Measurements from ENCODE around the gene COPS3. TPM values are rescaled to one million over a fixed set of nuclear protein-coding genes. Genes with fewer than 3 reads are reported as not detected.
A peak's percentile ranks its signal among the peaks of the same experiment; 100 is the strongest.

Gene COPS3
- total and polyA plus RNA-seq, 2 experiments from 2014 or later: 108 to 121 TPM

DNA sequence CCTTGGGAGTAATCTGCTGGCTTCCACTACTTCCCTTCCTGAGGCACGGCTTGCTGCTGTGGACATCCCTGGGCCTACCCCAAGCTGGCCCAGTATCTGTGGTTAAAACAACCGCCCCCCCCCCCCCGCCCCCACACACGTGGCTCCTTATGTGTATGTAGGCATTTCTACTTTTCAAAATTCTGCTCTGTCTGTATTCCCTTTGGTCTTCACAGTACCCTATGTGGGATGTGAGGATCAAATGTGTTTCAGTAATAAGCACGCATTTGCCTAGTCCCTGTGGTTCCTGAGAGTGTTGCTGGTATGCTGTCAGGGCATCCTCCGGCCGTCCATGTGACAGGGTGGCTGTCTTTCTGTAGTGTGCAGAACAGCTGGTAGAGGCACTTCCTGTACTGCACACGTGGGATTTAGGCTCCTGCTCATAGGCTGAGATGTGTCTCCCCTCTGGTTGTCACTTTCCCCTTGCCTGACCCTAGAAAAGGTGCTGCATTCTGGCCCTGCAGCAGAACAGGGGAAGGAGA lies 24.3 kb upstream of the COPS3 start:
- no peak for DNase-seq (ENCODE audit: low spot score)
- no peaks in the 10 kb centered on the region for H3K36me3 ChIP-seq (ENCODE audit: insufficient read depth)
- H3K27me3 ChIP-seq (ENCODE audit: insufficient read depth): peaks cover 12% of the 10 kb centered on the region
- no peak overlapping the region for H3K4me3 ChIP-seq
- no peak overlapping the region for H3K27ac ChIP-seq (ENCODE audit: low read depth)
- Mint-ChIP-seq H3K4me3 (peak overlapping the region; percentile 42; the same call in 2 of the 3 replicates), H3K4me1 (peaks cover 23% of the 10 kb centered on the region), H3K36me3 (ENCODE audit: low read depth) (peaks cover 22% of the 10 kb centered on the region), H3K27ac (no peak overlapping the region), H3K9me3 (no peaks in the 10 kb centered on the region), H3K27me3 (ENCODE audit: insufficient read depth, low read depth, poor library complexity) (peaks cover 11% of the 10 kb centered on the region)
- no peaks in the 10 kb centered on the region; the same call in 1 of the 2 replicates for H3K79me2 ChIP-seq (replicated peaks; ENCODE audit: insufficient read depth)
- H3K4me2 ChIP-seq: no peak overlapping the region
- peaks cover 17% of the 10 kb centered on the region for H3K4me1 ChIP-seq (ENCODE audit: insufficient read depth)
- no peaks in the 10 kb centered on the region for H3K9me2 ChIP-seq (ENCODE audit: insufficient read depth)
- H3F3A ChIP-seq (replicated peaks; ENCODE audit: low read depth): peaks cover 6% of the 10 kb centered on the region
- no peak for ATAC-seq
- TF ChIP-seq, protein P1, sequence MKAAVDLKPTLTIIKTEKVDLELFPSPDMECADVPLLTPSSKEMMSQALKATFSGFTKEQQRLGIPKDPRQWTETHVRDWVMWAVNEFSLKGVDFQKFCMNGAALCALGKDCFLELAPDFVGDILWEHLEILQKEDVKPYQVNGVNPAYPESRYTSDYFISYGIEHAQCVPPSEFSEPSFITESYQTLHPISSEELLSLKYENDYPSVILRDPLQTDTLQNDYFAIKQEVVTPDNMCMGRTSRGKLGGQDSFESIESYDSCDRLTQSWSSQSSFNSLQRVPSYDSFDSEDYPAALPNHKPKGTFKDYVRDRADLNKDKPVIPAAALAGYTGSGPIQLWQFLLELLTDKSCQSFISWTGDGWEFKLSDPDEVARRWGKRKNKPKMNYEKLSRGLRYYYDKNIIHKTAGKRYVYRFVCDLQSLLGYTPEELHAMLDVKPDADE (IDR thresholded peaks at IDR 0.05): no peak
- TF ChIP-seq EZH2phosphoT487 (IDR thresholded peaks at IDR 0.05; ENCODE audit: unreplicated experiment): no peak
- TF ChIP-seq POLR2AphosphoS5 (IDR thresholded peaks at IDR 0.05; ENCODE audit: low read depth): no peak
- TF ChIP-seq ZNF114 (CRISPR knock-in tag; IDR thresholded peaks at IDR 0.05): no peak
- TF ChIP-seq, protein P2, sequence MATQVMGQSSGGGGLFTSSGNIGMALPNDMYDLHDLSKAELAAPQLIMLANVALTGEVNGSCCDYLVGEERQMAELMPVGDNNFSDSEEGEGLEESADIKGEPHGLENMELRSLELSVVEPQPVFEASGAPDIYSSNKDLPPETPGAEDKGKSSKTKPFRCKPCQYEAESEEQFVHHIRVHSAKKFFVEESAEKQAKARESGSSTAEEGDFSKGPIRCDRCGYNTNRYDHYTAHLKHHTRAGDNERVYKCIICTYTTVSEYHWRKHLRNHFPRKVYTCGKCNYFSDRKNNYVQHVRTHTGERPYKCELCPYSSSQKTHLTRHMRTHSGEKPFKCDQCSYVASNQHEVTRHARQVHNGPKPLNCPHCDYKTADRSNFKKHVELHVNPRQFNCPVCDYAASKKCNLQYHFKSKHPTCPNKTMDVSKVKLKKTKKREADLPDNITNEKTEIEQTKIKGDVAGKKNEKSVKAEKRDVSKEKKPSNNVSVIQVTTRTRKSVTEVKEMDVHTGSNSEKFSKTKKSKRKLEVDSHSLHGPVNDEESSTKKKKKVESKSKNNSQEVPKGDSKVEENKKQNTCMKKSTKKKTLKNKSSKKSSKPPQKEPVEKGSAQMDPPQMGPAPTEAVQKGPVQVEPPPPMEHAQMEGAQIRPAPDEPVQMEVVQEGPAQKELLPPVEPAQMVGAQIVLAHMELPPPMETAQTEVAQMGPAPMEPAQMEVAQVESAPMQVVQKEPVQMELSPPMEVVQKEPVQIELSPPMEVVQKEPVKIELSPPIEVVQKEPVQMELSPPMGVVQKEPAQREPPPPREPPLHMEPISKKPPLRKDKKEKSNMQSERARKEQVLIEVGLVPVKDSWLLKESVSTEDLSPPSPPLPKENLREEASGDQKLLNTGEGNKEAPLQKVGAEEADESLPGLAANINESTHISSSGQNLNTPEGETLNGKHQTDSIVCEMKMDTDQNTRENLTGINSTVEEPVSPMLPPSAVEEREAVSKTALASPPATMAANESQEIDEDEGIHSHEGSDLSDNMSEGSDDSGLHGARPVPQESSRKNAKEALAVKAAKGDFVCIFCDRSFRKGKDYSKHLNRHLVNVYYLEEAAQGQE (IDR thresholded peaks at IDR 0.05; ENCODE audit: unreplicated experiment): no peak
- TF ChIP-seq ZNF331 (CRISPR knock-in tag; IDR thresholded peaks at IDR 0.05; ENCODE audit: low read depth): no peak
- TF ChIP-seq JUNB (IDR thresholded peaks at IDR 0.05; ENCODE audit: unreplicated experiment): no peak
- no peak for TF ChIP-seq STAT1 (IDR thresholded peaks at IDR 0.05; ENCODE audit: unreplicated experiment)
- TF ChIP-seq EZH2 (IDR thresholded peaks at IDR 0.05; ENCODE audit: low read depth, unreplicated experiment): no peak
- TF ChIP-seq, protein P3, sequence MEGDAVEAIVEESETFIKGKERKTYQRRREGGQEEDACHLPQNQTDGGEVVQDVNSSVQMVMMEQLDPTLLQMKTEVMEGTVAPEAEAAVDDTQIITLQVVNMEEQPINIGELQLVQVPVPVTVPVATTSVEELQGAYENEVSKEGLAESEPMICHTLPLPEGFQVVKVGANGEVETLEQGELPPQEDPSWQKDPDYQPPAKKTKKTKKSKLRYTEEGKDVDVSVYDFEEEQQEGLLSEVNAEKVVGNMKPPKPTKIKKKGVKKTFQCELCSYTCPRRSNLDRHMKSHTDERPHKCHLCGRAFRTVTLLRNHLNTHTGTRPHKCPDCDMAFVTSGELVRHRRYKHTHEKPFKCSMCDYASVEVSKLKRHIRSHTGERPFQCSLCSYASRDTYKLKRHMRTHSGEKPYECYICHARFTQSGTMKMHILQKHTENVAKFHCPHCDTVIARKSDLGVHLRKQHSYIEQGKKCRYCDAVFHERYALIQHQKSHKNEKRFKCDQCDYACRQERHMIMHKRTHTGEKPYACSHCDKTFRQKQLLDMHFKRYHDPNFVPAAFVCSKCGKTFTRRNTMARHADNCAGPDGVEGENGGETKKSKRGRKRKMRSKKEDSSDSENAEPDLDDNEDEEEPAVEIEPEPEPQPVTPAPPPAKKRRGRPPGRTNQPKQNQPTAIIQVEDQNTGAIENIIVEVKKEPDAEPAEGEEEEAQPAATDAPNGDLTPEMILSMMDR (conservative IDR thresholded peaks at IDR 0.05; ENCODE audit: low read depth in 2 of 2): no peak
- no peak for TF ChIP-seq CREB1 (CRISPR knock-in tag; IDR thresholded peaks at IDR 0.05; ENCODE audit: low read depth)
- no peak overlapping the region for H2AFZ ChIP-seq
- no peaks in the 10 kb centered on the region for H4K20me1 ChIP-seq (replicated peaks; ENCODE audit: insufficient read depth)
